HL-60 (cell line): ENCODE measurements around the gene STEAP4.

Experiments
- CTCF ChIP-seq: IDR thresholded peaks from one replicate; pipeline ENCODE4 v1.5.1; 2011; ENCODE audit warnings: low read length, control low read depth, inconsistent platforms; ENCODE audit not compliant: insufficient read depth
- POLR2AphosphoS5 ChIP-seq: IDR thresholded peaks from 2 replicates; pipeline ENCODE4 v1.6.1; 2012; ENCODE audit warnings: low read depth
- REST ChIP-seq: IDR thresholded peaks from 2 replicates; pipeline ENCODE4 v1.6.1; 2012; ENCODE audit warnings: low read depth; ENCODE audit not compliant: insufficient replicate concordance

- no peak for TF ChIP-seq CTCF
- no peak for TF ChIP-seq REST
- no peak for TF ChIP-seq POLR2AphosphoS5
Observed at GRCh38 chr7:88328787-88329186, 22.1 kb upstream of the STEAP4 start.
